Measurements from ENCODE around the gene SLC18A2.

Gene SLC18A2

DNA sequence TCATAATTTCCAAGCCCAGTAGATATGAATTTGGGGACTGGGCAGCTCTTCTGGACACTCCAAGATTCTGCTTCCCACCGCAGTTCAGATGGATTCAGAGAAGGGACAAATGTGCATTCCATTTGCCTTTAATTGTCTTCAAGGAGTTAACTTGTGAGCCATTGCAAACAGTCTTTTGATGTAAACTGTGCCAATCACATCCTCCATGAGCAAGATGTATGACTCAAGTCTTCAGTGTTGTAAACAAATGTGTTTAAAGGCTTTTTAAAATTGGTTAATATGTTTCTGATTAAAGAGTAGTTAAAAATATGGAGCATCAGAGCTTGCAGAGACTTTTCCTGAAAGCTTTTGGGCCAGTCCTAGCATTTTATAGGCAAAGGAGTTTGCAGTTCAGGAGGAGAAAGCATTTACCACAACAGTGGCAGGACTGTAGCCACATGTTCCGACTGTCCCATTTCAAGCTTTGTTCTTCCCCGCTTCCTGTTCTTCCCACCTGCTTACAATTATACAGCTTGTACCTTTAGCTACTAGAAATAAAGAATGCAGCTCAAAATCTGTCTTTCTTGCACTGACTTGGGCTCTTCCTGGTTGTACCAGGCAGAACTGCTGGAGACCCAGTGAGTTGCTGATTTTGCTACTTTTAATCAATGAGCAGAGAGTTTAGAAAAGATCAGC, 6.2 kb downstream of the SLC18A2 start:
- Histone ChIP-seq H3K36me3 (ENCODE audit: insufficient read depth, low read length) (no peaks in the 10 kb centered on the region), H3K4me2 (ENCODE audit: low read length) (no peak overlapping the region), H3K27ac (ENCODE audit: low read depth, low read length, poor library complexity, severe bottlenecking) (no peak overlapping the region), H3K9me3 (ENCODE audit: low read length) (no peaks in the 10 kb centered on the region), H3K79me2 (ENCODE audit: insufficient read depth, low read length) (no peaks in the 10 kb centered on the region), H4K20me1 (ENCODE audit: insufficient read depth, low read length) (no peaks in the 10 kb centered on the region), H3K4me3 (ENCODE audit: low read depth, low read length, poor library complexity, severe bottlenecking) (no peak overlapping the region), H3K4me1 (ENCODE audit: insufficient read depth, low read length, severe bottlenecking) (no peaks in the 10 kb centered on the region), H3K27me3 (ENCODE audit: insufficient read depth, low read length) (0 out of 2 replicates have a peak, but pooled peaks cover 5% of the 10 kb centered on the region), H3K9me2 (ENCODE audit: low read depth, low read length) (no peaks in the 10 kb centered on the region), H3K9ac (ENCODE audit: low read length) (no peak overlapping the region), H2AFZ (ENCODE audit: low read length) (no peak overlapping the region), H3F3A (ENCODE audit: insufficient read depth, low read length) (no peaks in the 10 kb centered on the region)
- TF ChIP-seq, protein P1, sequence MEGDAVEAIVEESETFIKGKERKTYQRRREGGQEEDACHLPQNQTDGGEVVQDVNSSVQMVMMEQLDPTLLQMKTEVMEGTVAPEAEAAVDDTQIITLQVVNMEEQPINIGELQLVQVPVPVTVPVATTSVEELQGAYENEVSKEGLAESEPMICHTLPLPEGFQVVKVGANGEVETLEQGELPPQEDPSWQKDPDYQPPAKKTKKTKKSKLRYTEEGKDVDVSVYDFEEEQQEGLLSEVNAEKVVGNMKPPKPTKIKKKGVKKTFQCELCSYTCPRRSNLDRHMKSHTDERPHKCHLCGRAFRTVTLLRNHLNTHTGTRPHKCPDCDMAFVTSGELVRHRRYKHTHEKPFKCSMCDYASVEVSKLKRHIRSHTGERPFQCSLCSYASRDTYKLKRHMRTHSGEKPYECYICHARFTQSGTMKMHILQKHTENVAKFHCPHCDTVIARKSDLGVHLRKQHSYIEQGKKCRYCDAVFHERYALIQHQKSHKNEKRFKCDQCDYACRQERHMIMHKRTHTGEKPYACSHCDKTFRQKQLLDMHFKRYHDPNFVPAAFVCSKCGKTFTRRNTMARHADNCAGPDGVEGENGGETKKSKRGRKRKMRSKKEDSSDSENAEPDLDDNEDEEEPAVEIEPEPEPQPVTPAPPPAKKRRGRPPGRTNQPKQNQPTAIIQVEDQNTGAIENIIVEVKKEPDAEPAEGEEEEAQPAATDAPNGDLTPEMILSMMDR (IDR thresholded peaks at IDR 0.05; ENCODE audit: low read length), result no peak
- TF ChIP-seq EZH2 (IDR thresholded peaks at IDR 0.05; ENCODE audit: borderline replicate concordance, low read length), result no peak

DNA sequence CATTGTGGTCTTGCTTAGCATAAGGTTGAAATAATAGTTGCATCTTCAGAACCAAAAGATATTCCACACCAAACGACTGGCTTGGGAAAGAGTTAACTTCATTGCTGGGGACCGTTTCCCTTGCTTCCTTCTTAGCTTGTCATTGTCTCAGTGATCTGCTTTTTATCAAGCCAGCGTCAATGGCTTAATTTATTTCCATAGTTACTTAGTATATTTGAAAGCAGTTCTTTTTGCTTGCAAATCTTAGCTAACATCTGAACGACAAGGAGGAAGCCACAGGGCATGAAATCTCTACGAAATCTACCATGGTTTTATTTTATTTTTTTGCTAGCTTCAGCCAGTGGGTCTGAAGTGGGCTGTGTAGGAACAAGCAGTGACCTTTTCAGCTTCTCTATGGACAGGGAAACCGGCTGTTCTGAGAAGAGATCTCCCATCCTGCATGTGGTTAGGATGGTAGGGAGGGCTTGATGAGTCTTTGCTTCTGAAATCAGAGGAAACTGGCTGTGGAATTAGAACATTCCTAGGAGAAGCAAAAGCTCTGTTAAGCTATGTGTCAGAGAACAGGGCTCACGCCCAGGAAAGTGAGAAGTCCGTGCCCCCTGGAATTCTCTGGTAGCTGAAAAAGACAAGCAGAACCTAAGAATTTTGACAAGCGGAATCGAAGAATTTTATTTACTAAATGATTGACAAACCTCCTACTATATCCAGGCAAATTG, 8.0 kb downstream of the SLC18A2 start:
- H3K4me2 ChIP-seq (ENCODE audit: low read length), result no peak overlapping the region
- TF ChIP-seq, protein P1 (IDR thresholded peaks at IDR 0.05; ENCODE audit: low read length), result no peak
- no peak for TF ChIP-seq EZH2 (IDR thresholded peaks at IDR 0.05; ENCODE audit: borderline replicate concordance, low read length)
- no peak overlapping the region for H3K4me3 ChIP-seq (ENCODE audit: low read depth, low read length, poor library complexity, severe bottlenecking)

DNA sequence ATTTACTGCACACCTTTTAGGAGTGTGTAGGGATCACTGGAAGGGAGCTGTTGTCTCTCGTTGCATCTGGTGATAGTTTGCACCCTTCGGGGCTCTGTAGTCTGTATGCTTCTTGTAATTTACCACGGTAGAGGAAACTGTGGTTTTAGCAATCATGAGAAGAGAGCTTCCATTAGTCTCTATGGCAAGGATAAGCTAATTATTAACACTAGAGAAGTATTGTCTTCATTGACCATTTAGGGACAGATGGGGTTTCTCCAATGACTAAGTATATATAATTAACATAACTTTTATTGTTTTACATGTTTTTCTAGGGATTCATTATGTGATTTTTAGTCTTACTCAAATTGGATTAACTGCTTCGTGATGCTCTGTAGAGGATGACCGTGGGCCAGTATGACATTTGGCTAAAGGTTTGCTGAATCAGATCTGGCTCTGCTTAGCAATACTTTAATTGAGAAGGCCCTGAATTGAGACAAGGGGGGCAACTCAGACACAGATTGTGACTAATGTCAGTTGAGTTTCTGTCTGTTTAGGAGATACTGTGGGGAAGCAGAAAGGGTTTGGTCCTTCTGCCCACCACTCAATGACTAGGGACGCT, 8.7 kb downstream of the SLC18A2 start:
- H2AFZ ChIP-seq (ENCODE audit: low read length), result no peak overlapping the region
- H3K79me2 ChIP-seq (ENCODE audit: insufficient read depth, low read length), result no peaks in the 10 kb centered on the region
- H3K9me2 ChIP-seq (ENCODE audit: low read depth, low read length), result no peaks in the 10 kb centered on the region
- H3K4me2 ChIP-seq (ENCODE audit: low read length), result no peak overlapping the region
- no peaks in the 10 kb centered on the region for H3F3A ChIP-seq (ENCODE audit: insufficient read depth, low read length)
- no peaks in the 10 kb centered on the region for H4K20me1 ChIP-seq (ENCODE audit: insufficient read depth, low read length)
- H3K36me3 ChIP-seq (ENCODE audit: insufficient read depth, low read length), result no peaks in the 10 kb centered on the region
- H3K27me3 ChIP-seq (ENCODE audit: insufficient read depth, low read length), result 0 out of 2 replicates have a peak, but pooled peaks cover 5% of the 10 kb centered on the region
- H3K4me1 ChIP-seq (ENCODE audit: insufficient read depth, low read length, severe bottlenecking), result no peaks in the 10 kb centered on the region
- H3K9me3 ChIP-seq (ENCODE audit: low read length), result no peaks in the 10 kb centered on the region
- no peak overlapping the region for H3K27ac ChIP-seq (ENCODE audit: low read depth, low read length, poor library complexity, severe bottlenecking)
- H3K9ac ChIP-seq (ENCODE audit: low read length), result no peak overlapping the region
- TF ChIP-seq, protein P1 (IDR thresholded peaks at IDR 0.05; ENCODE audit: low read length), result no peak
- no peak for TF ChIP-seq EZH2 (IDR thresholded peaks at IDR 0.05; ENCODE audit: borderline replicate concordance, low read length)
- no peak overlapping the region for H3K4me3 ChIP-seq (ENCODE audit: low read depth, low read length, poor library complexity, severe bottlenecking)

More for the DNA sequence above, 8.0 kb downstream of the SLC18A2 start:
- Histone ChIP-seq H3K79me2 (ENCODE audit: insufficient read depth, low read length) (no peaks in the 10 kb centered on the region), H3K9me2 (ENCODE audit: low read depth, low read length) (no peaks in the 10 kb centered on the region), H3K9me3 (ENCODE audit: low read length) (no peaks in the 10 kb centered on the region), H3K36me3 (ENCODE audit: insufficient read depth, low read length) (no peaks in the 10 kb centered on the region), H3K27ac (ENCODE audit: low read depth, low read length, poor library complexity, severe bottlenecking) (no peak overlapping the region), H3K4me1 (ENCODE audit: insufficient read depth, low read length, severe bottlenecking) (no peaks in the 10 kb centered on the region), H2AFZ (ENCODE audit: low read length) (no peak overlapping the region), H3K27me3 (ENCODE audit: insufficient read depth, low read length) (0 out of 2 replicates have a peak, but pooled peaks cover 5% of the 10 kb centered on the region), H3F3A (ENCODE audit: insufficient read depth, low read length) (no peaks in the 10 kb centered on the region), H3K9ac (ENCODE audit: low read length) (no peak overlapping the region), H4K20me1 (ENCODE audit: insufficient read depth, low read length) (no peaks in the 10 kb centered on the region)

Measured in OCI-LY1 (cell line).